ENCODE results near the gene LTBP1. TPM values are rescaled to one million over a fixed set of nuclear protein-coding genes. Genes with fewer than 3 reads are reported as not detected.
"Not testable (repeated sequence)": the region's sequence is repeated elsewhere in the genome, so short reads cannot be mapped to it uniquely, and the experiment has no call there.

Gene LTBP1
- total RNA-seq, 1 donor from 2014 or later: 205 TPM

GRCh38 chr2:33378556-33379210 lies 431.9 kb downstream of the LTBP1 start:
- DNase-seq (ENCODE audit: low spot score): no peak

DNA sequence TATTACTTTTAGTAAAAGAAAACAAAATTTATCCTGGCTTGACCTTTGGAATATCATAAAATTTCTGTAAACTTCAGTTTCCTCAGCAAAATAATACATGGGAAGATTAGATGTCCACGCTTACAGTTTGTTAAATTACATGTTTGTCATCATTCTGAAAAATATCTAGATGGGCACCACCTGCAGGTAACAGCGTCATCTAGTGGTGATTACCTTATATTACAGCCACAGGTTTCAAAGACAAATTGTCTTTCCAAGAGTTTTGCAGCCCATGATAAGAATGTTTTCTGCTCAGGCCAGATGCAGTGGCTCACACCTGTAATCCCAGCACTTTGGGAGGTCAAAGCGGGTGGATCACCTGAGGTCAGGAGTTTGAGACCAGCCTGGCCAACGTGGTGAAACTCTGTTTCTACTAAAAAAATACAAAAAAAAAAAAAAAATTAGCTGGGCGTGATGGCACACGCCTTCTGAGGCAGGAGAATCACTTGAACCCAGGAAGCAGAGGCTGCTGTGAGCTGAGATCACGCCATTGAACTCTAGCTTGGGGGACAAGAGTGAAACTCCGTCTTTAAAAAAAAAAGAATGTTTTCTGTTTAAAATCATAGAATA lies 433.4 kb downstream of the LTBP1 start:
- no peak for DNase-seq (ENCODE audit: low spot score)

DNA sequence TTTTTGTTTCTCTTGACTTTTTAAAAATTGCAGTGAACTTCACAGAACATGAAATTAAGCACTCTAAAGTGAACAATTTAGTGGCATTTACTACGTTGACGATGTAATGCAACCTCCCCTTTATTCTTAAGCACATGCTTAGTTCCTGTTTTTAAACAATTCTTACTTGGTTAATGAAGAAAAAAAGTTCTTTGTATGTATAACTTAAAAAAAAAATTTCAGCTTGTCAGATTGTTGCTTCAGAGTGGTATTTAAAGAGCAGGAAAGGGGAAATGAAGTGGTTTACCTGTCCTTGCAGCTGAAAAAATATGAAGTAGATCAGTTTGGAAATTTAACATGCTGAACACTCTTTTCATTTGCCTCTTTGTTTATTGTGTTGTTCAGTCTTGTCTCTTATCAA lies 434.0 kb downstream of the LTBP1 start:
- no peak for DNase-seq (ENCODE audit: low spot score)

DNA sequence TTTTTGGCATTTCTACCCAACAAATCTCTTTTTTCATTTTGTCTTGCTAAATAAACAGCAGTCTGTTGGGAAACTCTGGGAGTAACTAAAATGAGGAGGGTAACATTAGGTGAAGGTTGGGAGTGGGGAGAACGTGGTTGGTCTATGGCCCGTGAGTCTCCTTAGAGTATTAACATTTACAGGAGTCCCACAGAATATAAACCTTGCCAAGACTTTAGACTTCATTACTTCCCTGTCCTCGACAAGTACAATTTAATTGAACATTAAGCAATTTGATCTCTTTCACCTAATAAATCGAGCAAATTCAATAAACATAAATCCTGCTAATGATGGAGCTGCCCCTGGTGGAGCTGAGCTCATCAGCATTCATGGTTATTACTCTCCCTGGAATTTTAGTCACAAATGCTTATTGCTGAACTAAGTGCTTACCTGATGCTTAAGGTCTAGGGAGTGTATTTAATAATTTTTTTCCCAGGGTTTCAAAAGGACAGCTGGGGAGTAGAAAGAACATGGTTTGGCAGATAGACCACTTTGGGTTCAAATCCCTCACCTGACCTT lies 434.6 kb downstream of the LTBP1 start:
- no peak for DNase-seq (ENCODE audit: low spot score)

DNA sequence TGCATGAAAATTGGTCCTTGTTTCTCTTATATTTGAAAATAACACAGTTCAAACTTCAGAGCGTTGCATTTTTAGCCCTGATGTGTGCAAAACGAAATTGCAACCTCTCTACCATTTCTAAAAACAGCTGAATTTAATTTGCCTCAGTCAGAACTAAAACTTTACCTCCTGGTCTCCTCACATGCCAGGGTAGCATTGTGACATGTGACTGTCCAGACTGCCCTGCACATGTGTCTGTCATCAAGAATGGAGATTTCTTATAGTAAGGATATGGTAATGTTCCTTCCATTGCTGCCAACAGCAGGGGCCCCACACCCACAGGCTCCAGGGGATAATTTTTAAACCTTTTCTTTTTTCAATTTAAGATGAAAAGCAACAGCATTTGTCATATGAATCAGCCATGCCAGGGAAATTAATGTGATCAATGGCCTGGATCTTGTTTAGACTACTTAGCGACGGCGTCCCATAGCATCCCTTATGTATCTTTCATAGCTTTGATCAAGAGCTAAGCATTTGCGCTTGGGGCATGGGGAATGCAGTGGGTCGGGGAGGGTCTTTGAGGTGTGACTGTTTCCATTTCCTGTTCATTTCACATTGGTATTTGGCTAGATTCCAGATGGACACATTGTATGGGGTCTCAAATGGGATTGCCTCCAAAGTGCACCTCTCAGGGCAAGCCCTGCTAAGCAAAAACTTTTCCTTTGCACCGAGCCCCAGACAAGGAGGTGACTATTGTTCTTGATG lies 437.3 kb downstream of the LTBP1 start:
- no peak for DNase-seq (ENCODE audit: low spot score)

DNA sequence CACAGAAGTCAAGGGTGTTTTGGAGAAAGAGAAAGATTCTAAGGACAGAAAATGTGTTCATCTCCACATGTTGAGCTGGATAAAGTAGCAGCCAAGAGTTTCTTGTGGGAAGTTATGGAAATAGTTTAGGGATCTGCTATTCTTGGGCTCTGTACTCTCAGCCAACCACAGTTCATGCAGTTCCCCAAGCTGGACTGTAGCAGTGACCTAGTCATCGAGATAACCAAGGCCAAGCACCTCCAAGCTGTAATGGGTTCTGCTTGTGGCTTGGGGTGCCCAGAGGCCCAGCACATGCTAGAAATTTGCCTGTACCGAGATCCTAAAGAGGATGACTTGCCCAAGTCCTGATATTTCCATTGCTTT lies 437.8 kb downstream of the LTBP1 start:
- no peak for DNase-seq (ENCODE audit: low spot score)

DNA sequence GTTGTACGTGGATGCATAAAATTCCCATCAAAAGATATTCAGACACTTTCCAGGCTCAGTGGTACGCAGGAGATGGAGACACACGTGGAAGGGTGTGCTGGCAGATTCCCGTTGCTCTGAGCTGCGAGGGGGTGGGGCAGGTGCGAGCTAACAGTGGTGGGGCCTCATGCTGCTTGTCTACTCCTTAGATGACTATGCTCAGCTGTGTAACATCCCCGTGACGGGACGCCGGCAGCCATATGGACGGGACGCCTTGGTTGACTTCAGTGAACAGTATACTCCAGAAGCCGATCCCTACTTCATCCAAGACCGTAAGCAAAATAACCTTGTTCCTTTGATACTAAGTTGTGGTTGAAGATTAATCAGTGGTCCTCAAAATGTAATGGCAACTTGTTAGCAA lies 442.2 kb downstream of the LTBP1 start:
- DNase-seq (ENCODE audit: low spot score): no peak

DNA sequence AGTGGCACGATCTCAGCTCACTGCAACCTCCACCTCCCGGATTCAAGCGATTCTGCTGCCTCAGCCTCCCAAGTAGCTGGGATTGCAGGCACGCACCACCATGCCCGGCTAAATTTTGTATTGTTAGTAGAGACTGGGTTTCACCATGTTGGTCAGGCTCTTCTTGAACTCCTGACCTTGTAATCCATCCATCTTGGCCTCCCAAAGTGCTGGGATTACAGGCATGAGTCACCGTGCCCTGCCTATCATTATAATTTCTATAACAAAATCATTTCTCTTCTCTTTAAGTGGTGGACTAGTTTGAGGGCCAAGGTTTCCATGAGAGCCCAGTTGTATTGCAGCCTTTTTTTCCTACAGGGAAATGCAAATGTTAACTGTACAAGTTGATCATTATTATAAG lies 442.9 kb downstream of the LTBP1 start:
- DNase-seq (ENCODE audit: low spot score): not testable (repeated sequence)

GRCh38 chr2:33391529-33392255 lies 444.9 kb downstream of the LTBP1 start:
- DNase-seq (ENCODE audit: low spot score): no peak

GRCh38 chr2:33392366-33392765 lies 445.6 kb downstream of the LTBP1 start:
- DNase-seq (ENCODE audit: low spot score): no peak

DNA sequence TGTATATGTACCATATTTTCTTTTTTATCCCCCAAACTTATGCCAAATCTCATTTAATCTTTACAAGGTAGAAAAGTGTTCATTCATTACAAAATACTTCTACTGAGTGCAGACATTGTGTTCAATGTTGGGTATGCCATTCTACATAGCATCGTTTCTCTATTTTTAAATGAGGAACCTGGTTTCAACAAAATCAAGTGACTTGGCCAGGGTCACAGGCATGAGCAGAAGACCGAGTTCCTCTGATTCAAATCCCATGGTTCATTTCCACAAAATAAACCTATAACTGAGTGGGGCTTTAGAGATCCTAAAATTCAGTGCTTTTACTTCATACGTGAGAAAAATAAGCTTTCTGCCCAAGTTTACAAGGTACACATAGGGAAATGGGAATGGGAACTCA lies 448.3 kb downstream of the LTBP1 start:
- no peak for DNase-seq (ENCODE audit: low spot score)

DNA sequence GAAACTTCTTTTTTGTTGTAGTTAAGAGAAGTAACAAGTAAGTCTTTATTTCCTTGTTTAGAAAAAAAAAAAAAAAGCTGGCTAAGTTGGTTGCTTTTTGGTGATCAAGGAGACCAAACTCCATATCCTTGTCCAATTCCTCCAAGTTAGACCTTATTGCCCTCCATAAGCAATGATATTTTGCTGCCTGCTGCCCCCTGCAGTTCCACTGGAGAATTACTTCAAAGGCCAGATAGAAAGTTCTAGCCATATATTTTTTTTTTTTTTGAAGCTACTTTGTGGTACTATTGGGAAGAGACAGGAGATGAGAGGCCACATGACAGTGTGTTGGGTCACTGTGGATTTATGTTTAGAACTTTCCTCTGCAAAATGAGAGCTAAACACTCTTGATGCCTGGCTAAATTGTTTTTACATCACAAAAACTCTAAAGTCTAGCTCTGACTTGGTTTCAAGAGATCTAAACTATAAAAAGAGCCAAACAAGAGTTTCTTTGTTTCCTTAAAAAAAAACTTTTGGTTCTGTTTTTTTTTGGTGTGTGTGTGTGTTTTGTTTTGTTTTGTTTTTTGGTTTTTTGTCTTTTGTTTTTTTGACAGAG lies 449.0 kb downstream of the LTBP1 start:
- DNase-seq (ENCODE audit: low spot score): no peak

DNA sequence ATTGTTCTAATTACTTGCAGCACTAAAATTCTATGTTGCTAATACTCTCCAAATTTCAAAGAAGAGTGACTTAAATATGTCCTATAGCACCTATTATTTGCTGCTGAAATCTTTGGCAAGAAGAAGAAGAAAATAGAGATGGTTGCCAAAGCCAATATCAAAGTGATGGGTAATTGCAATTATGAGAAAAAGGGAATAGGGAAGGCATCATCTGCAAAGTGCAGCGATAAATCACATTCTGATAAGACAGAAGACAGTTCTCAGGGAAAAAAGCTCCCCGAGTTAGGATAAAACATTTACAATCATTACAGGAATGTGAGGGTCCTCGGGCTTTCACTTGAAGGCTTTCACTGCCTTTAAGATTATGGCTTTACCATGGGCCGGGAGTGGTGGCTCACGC lies 457.6 kb downstream of the LTBP1 start:
- no peak for DNase-seq (ENCODE audit: low spot score)

DNA sequence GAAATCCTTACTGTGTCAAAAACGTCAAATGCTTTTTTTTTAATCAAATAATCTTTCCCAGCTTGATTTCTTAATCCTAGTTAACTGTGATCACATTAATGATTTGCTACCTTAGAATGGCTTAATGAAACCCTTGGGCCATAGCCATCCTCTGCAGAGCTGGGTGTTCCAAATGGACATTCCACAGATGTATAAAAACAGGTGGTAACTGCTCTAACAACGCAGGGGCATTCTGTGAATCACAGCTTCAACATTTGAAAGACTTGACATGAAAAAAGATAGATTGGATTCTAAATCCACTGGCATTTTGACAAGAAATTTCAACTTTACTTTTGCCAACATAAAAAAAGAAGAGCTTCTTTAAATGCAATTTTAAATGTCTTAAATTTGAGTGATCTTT lies 459.9 kb downstream of the LTBP1 start:
- no peak for DNase-seq (ENCODE audit: low spot score)

DNA sequence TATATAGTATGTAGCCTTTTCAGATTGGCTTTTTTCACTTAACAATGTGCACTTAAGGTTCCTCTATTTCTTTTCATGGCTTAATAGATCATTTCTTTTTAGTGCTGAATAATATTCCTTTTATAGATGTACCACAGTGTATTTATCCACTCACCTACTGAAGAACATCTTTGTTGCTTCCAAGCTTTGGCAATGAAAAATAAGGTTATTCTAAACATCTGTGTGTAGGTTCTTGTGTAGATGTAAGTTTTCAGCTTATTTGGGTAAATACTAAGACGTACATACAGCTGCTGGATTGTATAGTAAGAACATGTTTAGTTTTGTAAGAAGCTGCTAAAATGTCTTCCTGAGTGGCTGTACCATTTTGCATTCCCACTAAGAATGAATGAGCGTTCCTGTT lies 461.4 kb downstream of the LTBP1 start:
- DNase-seq (ENCODE audit: low spot score): no peak

GRCh38 chr2:33409417-33409955 lies 462.7 kb downstream of the LTBP1 start:
- DNase-seq (ENCODE audit: low spot score): no peak

DNA sequence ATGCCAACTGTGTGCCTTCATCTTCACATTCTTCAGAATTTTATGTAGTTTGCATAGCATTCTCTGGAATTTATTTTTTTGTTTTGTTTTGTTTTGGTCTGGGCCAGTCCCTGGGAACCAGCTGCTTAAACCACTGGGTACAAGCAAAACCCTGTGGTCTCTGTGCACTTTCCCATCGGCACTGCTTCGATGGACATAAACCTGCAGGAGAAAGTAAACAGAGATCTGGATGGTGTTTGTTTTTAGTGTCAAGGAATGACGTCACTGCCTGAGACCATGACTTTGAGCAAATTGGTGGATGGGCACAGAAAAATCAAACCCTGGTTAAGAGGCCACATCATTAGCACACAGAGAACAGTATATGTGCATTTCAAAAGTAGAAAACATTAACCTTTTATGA lies 465.0 kb downstream of the LTBP1 start:
- DNase-seq (ENCODE audit: low spot score): no peak

DNA sequence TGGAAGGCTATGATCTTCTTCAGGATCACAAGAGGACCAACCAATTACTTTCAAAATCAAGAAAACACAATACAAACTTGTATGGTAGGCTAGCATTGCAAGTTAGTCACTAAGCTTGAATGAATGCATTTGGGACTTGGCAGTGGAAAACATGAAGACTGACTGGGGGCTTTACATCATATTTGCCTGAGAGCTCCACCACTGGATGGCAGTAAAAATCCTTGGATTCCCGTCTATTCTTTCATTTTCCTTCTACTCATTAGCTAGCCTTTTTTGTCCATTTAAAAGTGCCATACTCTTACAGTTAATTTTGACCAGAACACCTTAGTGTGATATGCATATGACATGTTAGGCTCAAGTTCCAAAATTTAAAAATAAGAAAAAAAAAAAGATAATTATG lies 466.2 kb downstream of the LTBP1 start:
- no peak for DNase-seq (ENCODE audit: low spot score)

DNA sequence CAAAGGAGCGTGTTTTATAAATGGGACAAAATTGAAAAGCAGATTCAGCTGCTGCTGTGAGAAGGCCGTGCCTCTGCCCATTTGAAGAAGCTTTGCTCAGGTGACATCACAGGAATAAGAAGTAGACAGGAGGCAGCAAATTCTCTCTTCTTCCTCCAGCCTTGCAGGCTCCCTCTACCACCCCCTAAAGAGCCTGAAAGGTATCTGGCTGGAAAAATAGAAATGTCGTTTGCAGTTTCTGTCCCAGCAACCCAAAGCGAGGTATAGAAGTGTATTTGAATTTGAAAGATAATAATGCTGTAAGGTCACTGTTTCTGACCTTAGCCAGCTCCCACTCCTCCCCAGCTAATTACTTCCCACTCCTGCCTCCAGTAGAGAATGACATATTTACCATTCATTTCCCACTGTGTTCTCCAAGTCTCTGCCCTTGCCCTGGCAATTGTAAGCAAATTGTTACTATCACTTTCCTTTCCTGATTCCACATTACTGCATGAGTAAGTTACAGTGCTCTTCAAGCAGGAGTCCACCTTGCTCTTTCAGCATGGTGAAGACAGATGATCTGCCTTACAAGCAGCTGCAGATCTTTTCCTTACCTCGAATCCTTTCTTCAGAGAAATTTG lies 472.9 kb downstream of the LTBP1 start:
- DNase-seq (ENCODE audit: low spot score): no peak

DNA sequence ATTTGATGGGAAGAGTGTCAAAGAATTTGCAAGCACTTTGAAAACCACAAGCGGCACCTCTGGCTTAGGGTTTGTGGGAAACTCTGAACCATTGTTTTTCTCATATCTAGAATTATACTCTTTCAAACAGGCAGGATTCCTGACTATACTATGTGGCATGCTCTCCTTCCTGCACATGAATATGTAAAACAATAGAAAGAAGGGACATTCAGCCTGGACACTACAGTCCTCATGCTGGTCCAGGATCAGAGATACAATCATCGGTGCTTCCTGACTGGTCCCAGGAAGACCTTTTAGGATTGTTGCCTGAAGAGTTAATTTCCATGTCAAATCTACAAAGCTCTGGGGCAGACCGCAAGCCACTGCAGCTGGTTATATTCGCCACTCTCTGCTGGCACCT lies 474.0 kb downstream of the LTBP1 start:
- DNase-seq (ENCODE audit: low spot score): no peak

- no peak for DNase-seq (ENCODE audit: low spot score)
Observed at GRCh38 chr2:33421820-33422219, 475.1 kb downstream of the LTBP1 start.
